ENCODE results near the gene POLR1E.

- TF ChIP-seq CTCF (IDR thresholded peaks at IDR 0.05; ENCODE audit: low read length) (no peak), EZH2 (optimal IDR thresholded peaks at IDR 0.05; ENCODE audit: low read depth, low read length) (no peak), EZH2phosphoT487 (IDR thresholded peaks at IDR 0.05; ENCODE audit: low read length) (no peak)
Measured at GRCh38 chr9:37476930-37477329, 8.8 kb upstream of the POLR1E start.

Measured in MM.1S (cell line).